H1 (cell line): Measurements from ENCODE around the gene CUX1. TPM values are rescaled to one million over a fixed set of nuclear protein-coding genes. Genes with fewer than 3 reads are reported as not detected.

Experiments used
- HDAC6 ChIP-seq: IDR thresholded peaks from one replicate; pipeline ENCODE4 v1.7.1; 2012; ENCODE audit warnings: low read depth, mild to moderate bottlenecking, inconsistent platforms, low read length, moderate library complexity
- RAD21 ChIP-seq, 2 experiments: IDR thresholded peaks in 1 of 2; conservative IDR thresholded peaks in 1 of 2; 2 replicates each; pipeline ENCODE4 v1.6.1; 2011; ENCODE audit warnings: low read depth in 2 of 2, low read length in 2 of 2, improper control_type of control experiment in 1 of 2, inconsistent platforms in 1 of 2, mild to moderate bottlenecking in 1 of 2, moderate library complexity in 1 of 2
- RNF2 ChIP-seq: fragments of 200-900, 300-1000 bp; sonication (generic); IDR thresholded peaks from 2 replicates; pipeline ENCODE4 v1.7.1; 2016; ENCODE audit warnings: borderline replicate concordance, low read depth, mild to moderate bottlenecking, antibody characterized with exemption, low read length; ENCODE audit not compliant: poor library complexity, severe bottlenecking; ENCODE audit errors: missing control alignments
- polyA plus RNA-seq, 7 experiments: library from polyadenylated mRNA; depleted of rRNA in 3 of 7; stranded (reverse) in 5 of 7; unstranded in 2 of 7; fragments of >200 nt in 5 of 7; fragments of 200-250 nt in 2 of 7; gene quantifications; 1 replicate in 5 of 7; 2 replicates in 1 of 7; 4 replicates in 1 of 7; pipeline versions ENCODE4 v1.2.1 to v1.2.3, GENCODE V29; 2011 to 2013; ENCODE audit warnings: missing spikeins in 2 of 7, mixed read lengths in 2 of 7
- total RNA-seq: library from RNA; stranded (reverse); fragmentation: NEBNext Ultra II Directional; extraction: Animal tissue kit (Norgen Biotek cat#: 25700); gene quantifications from 2 replicates; pipeline ENCODE4 v1.2.1, GENCODE V29; 2021
- TF ChIP-seq, protein P1 (sequence below): IDR thresholded peaks from 2 replicates; pipeline ENCODE4 v1.6.1; 2011; ENCODE audit warnings: low read length, improper control_type of control experiment

Gene CUX1
- total and polyA plus RNA-seq, 2 of the 8 experiments (the other 6 are each of a cell fraction or from before 2014, with no cell fraction given): 21.6 to 65.9 TPM

DNA sequence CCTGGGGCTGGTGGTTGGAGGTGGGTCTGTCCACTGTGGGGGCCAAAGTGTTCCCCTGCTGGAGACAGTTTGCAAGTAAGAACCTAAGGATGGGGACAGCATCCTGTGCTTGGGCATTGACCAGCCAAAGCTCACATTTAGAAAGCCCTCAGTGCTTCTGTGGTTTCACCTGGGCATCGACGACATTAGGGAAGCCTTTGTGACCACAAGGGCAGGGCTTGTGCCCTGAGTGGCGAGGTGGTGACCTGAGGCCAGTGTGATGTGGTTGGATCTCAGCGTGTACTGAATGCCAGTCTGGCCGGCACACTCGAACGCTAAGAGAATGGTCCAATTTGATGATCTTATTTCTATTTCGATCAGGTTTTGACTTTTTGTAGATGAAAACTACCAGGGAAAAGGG, 437.1 kb downstream of the CUX1 start (continued):
- no peak for TF ChIP-seq RAD21 (IDR thresholded peaks at IDR 0.05 in 1 of 2, conservative IDR thresholded peaks at IDR 0.05 in 1 of 2; ENCODE audit: low read depth in 2 of 2, low read length in 2 of 2)
- no peak for TF ChIP-seq RNF2
- TF ChIP-seq, protein P1, sequence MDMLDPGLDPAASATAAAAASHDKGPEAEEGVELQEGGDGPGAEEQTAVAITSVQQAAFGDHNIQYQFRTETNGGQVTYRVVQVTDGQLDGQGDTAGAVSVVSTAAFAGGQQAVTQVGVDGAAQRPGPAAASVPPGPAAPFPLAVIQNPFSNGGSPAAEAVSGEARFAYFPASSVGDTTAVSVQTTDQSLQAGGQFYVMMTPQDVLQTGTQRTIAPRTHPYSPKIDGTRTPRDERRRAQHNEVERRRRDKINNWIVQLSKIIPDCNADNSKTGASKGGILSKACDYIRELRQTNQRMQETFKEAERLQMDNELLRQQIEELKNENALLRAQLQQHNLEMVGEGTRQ: no peak
- TF ChIP-seq HDAC6: no peak
